Stimulated activated CD4-positive, alpha-beta T cell treated with anti-CD3 and anti-CD28 coated beads, TNF-alpha, amount 100 ng/mL, for 24 hours (primary cell): ENCODE results near the gene NEMP2.
"Not testable (repeated sequence)": the region's sequence is repeated elsewhere in the genome, so short reads cannot be mapped to it uniquely, and the experiment has no call there.

Experiments
- DNase-seq, 3 experiments: peaks; one replicate each; pipeline ENCODE4 v3.0.0-alpha.2; 2020; ENCODE audit warnings: low read depth in 3 of 3

The NEMP2 gene

GRCh38 chr2:190526105-190526750 lies 8.3 kb downstream of the NEMP2 start:
- DNase-seq = no peak

GRCh38 chr2:190524928-190525327 lies 9.6 kb downstream of the NEMP2 start:
- no peak for DNase-seq

GRCh38 chr2:190519975-190520767 lies 14.4 kb downstream of the NEMP2 start:
- DNase-seq = no peak

- DNase-seq = no peak
Measured at GRCh38 chr2:190517468-190517867, 17.1 kb downstream of the NEMP2 start.

GRCh38 chr2:190515687-190516086 lies 18.8 kb downstream of the NEMP2 start:
- DNase-seq = no peak

DNA sequence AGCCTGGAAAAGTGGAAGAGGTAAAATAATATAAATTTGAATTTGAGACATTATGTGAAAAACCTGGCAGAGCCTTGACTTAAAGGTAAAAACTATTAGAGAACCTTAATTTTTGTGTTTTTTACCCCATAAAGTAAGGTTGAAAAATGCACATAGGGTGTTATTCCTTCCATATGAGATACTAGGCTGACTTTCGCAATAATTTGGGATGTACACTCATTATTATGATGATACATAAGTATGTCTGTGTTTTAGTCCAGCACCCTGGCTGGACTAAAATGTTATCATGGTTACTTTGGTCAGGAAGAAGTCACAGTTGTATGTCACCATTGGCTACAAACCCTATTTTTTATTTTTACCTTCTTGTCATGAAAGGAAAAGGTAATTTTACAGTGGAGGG lies 19.8 kb downstream of the NEMP2 start:
- DNase-seq = no peak

- DNase-seq = no peak
Measured at GRCh38 chr2:190513877-190514276, 20.6 kb downstream of the NEMP2 start.

DNA sequence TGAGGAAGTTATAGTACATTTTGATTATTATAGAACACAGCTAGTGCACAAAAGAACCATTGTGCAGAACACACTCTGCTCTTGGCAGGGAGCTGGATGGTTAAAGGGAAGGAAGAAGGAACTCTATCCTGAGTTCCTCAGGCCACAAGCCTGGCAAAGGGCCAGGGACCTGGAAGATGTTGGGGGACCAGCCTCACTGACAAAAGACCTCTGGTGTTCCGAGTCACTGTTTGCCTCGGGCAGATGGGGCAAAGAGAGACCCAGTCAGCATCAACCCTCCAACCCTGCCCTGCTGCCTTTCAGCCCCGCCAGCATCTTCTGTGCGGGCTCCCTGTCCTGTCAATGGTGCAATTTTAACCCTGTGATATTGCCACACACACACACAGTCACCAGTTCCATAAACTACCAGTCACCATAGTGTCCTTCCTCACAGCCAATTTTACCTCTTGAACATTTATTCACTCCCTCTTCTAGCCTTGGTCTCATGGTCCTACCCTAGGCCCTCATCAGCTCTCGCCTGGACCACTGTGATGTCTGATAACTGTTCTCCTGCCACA lies 21.9 kb downstream of the NEMP2 start:
- DNase-seq = no peak

DNA sequence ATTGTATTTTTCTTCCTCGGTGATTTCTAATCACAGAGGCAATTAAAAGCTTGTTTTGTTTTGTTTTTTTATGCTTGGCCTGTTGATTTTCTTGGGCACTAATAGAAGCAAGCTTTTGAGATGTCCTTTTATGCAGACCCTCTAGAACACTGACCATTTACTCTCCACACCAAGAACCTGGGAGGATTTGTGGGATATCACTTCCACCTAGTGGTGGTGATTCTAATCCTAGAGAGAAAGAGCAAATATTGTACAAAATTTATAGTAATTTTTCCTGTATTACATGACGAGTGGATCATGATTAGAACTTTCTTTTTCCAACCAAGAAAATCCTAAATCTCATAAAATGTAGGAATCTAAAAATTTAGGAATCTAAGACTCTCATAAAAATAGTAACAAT lies 23.4 kb downstream of the NEMP2 start:
- no peak for DNase-seq

DNA sequence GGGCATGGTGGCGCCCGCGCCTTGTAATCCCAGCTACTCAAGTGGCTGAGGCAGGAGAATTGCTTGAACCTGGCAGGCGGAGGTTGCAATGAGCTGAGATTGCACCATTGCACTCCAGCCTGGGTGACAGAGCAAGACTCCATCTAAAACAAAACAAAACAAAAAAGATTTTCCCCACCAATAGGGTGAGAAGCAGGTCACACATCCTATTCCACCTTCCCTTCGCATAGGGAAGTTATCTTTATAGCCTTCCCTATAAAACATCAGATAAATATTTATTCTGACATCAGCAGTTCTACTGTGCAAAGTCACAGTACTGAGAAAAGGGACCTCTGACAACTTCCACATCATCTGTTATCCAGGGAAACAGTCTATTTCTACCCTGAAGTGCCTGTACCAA lies 24.6 kb downstream of the NEMP2 start:
- DNase-seq = not testable (repeated sequence)

DNA sequence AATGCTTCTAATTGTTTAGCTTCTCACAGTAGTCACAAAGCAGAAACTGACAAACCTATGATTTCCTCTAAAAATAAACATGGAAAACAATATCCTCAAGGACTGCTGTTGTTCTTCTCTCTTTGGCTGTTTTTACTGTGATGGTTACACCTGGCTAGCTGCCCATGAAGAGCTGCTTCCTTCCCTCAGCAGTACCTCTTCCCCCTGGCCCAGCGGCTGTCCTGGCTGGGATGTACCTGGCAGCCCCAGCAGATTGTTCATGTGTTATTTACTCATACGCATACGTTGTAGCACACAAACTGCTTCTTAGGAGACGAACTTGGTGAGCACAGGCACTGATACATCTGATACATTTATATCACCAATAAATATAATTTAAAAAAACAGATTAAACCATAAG lies 27.4 kb downstream of the NEMP2 start:
- DNase-seq = no peak

DNA sequence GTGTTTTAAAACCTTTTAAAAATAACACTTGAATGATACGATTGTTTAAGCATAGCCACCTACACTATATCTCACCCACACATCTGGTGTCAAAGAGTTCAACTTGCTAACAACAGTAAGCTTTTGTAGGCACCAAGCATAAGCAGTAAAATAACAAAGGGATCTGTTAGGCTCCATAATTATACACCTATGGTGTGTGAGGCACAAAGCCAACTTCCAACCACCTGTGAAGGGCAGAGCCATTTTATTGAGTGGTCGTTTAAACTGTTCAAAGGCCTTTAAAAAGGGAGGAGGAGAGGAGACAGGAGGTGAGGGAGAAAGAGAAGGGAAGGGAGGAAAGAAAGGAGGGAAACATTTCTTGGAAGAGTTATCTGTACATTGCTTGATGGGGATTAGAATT lies 27.9 kb downstream of the NEMP2 start:
- no peak for DNase-seq

- DNase-seq = no peak
Measured at GRCh38 chr2:190505696-190506095, 28.8 kb downstream of the NEMP2 start.

DNA sequence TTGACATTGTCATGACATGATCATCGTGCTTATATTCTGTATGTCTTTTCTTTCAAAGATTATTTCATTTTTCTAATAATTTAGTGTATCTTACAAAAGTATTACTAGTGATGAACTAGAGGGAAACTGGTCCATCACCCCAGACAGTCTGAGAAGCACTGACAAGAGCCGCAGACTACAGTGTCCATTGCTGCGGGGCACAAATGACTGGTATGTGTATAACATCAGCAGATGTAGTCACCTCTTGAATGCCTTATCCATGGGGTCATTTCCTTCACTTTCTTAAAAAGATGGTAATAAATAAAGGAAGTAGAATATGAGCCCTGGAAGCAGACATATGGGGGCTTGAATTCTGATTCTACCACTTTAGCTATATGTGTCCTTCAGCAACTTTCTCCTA lies 29.6 kb downstream of the NEMP2 start:
- no peak for DNase-seq

DNA sequence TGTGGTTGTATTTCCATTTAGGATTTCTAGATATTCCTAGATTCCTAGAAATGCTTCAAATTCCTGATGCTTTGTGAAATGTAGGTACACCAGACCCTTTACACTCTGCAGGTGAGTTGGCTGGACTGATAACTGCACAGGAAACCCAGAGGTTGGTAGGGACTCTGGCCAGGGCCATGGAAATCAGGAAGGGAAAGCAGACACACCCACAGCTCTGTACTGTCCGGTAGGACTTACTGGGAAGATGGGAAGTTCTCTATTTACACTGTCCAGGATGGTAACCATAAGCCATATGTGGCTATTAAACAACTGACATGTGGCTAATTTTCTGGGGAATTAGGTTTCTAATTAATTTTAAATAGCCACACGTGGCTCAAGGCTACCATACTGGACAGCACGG lies 31.4 kb downstream of the NEMP2 start:
- DNase-seq = no peak

- DNase-seq = no peak
Measured at GRCh38 chr2:190501702-190502407, 32.7 kb downstream of the NEMP2 start.

DNA sequence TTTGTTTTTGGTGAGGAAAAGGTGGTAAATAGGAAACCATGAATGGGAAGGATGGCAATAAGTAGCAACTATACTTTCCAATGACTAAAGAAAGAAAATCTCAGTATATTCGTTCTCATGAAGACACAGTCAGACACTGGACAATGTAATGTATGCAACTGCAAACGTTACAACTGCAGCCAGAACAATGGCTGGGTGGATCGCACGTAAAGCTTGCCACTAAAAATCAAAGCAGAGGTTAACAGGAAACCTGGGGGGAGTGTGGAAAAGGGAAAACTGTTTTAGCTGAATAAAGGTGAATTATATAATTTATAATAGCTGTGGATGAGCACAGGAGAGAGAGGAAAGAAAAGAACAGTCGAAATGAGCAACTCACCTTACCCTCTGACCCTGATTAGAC lies 33.3 kb downstream of the NEMP2 start:
- DNase-seq = no peak

DNA sequence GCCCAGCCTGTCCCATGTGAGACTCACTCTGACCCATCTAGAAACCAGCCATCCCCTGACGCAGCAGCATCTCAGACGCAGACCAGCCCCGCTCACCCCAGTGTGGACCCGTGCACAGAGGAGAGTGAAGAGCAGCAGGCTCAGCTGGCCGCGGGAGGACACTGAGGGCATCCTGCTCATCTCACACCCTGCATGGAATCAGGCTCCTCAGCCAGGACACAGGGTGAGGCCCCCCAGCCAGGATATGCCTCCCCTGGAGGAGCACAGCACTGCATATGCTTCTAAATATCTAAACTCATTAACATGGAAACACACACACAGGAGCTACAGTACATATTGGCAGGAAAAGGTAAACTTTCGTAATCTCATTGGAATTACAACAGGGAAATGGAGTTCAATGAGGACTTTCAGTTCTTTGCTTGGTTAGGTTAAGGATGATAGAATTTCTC lies 34.4 kb downstream of the NEMP2 start:
- no peak for DNase-seq

- no peak for DNase-seq
Measured at GRCh38 chr2:190499273-190499672, 35.2 kb downstream of the NEMP2 start.

DNA sequence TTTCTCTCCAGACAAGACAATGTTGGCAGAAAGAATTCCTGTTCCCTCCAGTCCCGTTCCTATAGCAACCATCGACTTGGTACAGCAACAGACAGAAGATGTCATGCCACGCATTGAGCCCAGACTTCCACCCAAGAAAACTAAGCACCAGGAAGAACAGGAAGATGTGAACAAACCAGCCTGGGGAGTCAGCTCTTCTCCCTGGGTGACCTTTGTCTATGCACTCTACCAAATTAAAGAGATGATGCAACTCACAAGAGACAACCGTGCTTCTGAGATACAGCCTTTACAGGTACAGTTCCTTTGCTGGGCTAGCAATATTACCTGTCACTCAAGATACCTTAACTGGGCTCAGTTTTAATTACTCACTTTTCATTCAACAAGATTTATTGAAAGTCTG lies 37.1 kb downstream of the NEMP2 start:
- DNase-seq = no peak

DNA sequence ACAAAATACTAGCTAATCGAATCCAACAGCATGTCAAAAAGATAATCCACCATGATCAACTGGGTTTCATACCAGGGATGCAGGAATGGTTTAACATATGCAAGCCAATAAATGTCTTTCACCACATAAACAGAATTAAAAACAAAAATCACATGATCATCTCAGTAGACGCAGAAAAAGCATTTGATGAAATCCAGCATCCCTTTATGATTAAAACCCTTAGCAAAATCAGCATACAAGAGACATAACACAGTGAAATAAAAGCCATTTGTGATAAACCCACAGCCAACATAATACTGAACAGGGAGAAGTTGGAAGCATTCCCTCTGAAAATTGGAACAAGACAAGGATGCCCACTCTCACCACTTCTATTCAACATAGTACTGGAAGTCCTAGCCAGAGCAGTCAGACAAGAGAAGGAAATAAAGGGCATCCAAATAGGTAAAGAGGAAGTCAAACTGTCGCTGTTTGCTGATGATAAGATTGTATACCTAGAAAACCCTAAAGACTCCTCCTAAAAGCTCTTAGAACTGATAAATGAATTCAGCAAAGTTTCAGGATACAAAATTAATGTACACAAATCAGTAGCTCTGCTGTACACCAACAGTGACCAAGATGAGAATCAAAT lies 39.8 kb downstream of the NEMP2 start:
- DNase-seq = not testable (repeated sequence)

DNA sequence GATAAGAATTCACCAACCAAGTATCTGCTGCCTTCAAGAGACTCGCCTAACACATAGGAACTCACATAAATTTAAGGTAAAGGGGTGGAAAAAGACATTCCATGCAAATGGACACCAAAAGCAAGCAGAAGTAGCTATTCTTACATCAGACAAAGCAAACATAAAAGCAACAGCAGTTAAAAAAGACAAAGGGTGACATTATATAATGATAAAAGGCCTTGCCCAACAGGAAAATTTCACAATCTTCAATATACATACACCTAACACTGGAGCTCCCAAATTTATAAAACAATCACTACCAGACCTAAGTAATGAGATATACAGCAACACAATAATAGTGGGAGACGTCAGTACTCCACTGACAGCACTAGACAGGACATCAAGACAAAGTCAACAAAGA lies 41.4 kb downstream of the NEMP2 start:
- DNase-seq = no peak
